Loucy (cell line): ENCODE results near the gene RPL27.

Experiments
- CTCF ChIP-seq: fragments of 200-600 bp; sonication (generic); conservative IDR thresholded peaks from 2 replicates; pipeline ENCODE4 v1.5.1; 2014; ENCODE audit warnings: mild to moderate bottlenecking, antibody characterized with exemption, low read length
- EZH2phosphoT487 ChIP-seq: fragments of 200-600 bp; IDR thresholded peaks from 2 replicates; pipeline ENCODE4 v1.6.1; 2018; ENCODE audit warnings: antibody characterized with exemption, mild to moderate bottlenecking, moderate library complexity, borderline replicate concordance

GRCh38 chr17:43003542-43004172 lies 5.4 kb downstream of the RPL27 start:
- TF ChIP-seq CTCF (no peak), EZH2phosphoT487 (no peak)
